A549 (cell line): ENCODE data around the gene COL5A1.

Source experiments
- EP300 ChIP-seq, 2 experiments: fragments of >200 bp; sonication (Bioruptor Twin); formaldehyde crosslinking; IDR thresholded peaks; 2 replicates in 1 of 2; 3 replicates in 1 of 2; pipeline ENCODE4 v1.6.1; 2016 to 2017
- PHF8 ChIP-seq: fragments of 200-600 bp; sonication (generic); IDR thresholded peaks from 2 replicates; pipeline ENCODE4 v1.6.1; 2016; ENCODE audit warnings: low read depth, mild to moderate bottlenecking, antibody characterized with exemption, moderate library complexity, borderline replicate concordance
- POLR2A ChIP-seq: IDR thresholded peaks from 2 replicates; pipeline ENCODE4 v1.6.1; 2012; ENCODE audit warnings: mild to moderate bottlenecking, low read length
- RFX5 ChIP-seq: fragments of 450-650 bp; IDR thresholded peaks from 2 replicates; pipeline ENCODE4 v1.7.1; 2014; ENCODE audit warnings: antibody characterized with exemption, mild to moderate bottlenecking, moderate library complexity
- SMC3 ChIP-seq: fragments of >200 bp; sonication (Bioruptor Twin); formaldehyde crosslinking; IDR thresholded peaks from 3 replicates; pipeline ENCODE4 v1.6.1; 2018; ENCODE audit warnings: inconsistent platforms
- TFCP2L1 ChIP-seq: fragments of 250-450 bp; sonication (Bioruptor Pico); IDR thresholded peaks from 2 replicates; pipeline ENCODE4 v1.5.0; 2021; ENCODE audit warnings: mild to moderate bottlenecking
- TP53 ChIP-seq: fragments of 250-450 bp; sonication (Bioruptor Pico); IDR thresholded peaks from 2 replicates; pipeline ENCODE4 v1.5.0; 2021; ENCODE audit warnings: mild to moderate bottlenecking, moderate library complexity
- TF ChIP-seq, protein P1 (sequence below): fragments of >200 bp; sonication (Bioruptor Twin); formaldehyde crosslinking; IDR thresholded peaks from 3 replicates; pipeline ENCODE4 v1.5.1; 2016
- TF ChIP-seq, protein P2 (sequence below): fragments of 200-600 bp; sonication (generic); IDR thresholded peaks from 2 replicates; pipeline ENCODE4 v1.6.1; 2016; ENCODE audit warnings: antibody characterized with exemption, mild to moderate bottlenecking, moderate library complexity

DNA sequence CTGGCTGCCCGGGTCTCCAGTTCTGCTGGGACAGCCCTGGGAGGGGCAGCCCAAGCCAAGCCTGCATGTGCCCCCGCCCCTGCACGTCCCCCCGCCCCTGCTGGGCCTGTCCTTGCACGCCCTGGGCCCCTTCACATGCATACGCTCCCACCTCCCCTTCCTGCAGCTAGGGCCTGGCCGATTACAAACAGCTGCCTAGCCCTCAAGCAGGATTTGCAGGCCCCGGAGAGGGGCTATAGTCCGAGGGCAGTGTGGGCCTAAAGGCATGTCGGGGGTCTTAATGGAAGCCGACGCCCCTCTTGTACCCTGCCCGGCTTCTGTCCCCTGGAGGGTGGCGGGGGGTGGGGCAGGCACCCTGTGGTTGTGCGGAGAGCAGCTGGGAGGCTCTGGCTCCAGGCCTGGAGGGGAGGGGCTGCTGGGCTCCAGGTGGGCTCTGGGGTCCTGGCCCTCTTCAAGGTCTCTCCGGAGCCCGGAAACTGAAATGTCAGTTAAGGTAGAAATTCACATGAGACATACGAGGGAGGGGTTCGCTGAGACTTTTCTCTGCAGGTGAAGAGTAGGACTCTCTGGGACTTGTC, 16.9 kb downstream of the COL5A1 start:
- TF ChIP-seq, protein P1, sequence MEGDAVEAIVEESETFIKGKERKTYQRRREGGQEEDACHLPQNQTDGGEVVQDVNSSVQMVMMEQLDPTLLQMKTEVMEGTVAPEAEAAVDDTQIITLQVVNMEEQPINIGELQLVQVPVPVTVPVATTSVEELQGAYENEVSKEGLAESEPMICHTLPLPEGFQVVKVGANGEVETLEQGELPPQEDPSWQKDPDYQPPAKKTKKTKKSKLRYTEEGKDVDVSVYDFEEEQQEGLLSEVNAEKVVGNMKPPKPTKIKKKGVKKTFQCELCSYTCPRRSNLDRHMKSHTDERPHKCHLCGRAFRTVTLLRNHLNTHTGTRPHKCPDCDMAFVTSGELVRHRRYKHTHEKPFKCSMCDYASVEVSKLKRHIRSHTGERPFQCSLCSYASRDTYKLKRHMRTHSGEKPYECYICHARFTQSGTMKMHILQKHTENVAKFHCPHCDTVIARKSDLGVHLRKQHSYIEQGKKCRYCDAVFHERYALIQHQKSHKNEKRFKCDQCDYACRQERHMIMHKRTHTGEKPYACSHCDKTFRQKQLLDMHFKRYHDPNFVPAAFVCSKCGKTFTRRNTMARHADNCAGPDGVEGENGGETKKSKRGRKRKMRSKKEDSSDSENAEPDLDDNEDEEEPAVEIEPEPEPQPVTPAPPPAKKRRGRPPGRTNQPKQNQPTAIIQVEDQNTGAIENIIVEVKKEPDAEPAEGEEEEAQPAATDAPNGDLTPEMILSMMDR = no peak
- TF ChIP-seq, protein P2, sequence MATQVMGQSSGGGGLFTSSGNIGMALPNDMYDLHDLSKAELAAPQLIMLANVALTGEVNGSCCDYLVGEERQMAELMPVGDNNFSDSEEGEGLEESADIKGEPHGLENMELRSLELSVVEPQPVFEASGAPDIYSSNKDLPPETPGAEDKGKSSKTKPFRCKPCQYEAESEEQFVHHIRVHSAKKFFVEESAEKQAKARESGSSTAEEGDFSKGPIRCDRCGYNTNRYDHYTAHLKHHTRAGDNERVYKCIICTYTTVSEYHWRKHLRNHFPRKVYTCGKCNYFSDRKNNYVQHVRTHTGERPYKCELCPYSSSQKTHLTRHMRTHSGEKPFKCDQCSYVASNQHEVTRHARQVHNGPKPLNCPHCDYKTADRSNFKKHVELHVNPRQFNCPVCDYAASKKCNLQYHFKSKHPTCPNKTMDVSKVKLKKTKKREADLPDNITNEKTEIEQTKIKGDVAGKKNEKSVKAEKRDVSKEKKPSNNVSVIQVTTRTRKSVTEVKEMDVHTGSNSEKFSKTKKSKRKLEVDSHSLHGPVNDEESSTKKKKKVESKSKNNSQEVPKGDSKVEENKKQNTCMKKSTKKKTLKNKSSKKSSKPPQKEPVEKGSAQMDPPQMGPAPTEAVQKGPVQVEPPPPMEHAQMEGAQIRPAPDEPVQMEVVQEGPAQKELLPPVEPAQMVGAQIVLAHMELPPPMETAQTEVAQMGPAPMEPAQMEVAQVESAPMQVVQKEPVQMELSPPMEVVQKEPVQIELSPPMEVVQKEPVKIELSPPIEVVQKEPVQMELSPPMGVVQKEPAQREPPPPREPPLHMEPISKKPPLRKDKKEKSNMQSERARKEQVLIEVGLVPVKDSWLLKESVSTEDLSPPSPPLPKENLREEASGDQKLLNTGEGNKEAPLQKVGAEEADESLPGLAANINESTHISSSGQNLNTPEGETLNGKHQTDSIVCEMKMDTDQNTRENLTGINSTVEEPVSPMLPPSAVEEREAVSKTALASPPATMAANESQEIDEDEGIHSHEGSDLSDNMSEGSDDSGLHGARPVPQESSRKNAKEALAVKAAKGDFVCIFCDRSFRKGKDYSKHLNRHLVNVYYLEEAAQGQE = no peak
- no peak for TF ChIP-seq POLR2A
- no peak for TF ChIP-seq RFX5
- TF ChIP-seq SMC3 = no peak
- TF ChIP-seq TP53 (CRISPR knock-in tag) = no peak
- TF ChIP-seq EP300 (IDR thresholded peaks at IDR 0.05) = no peak
- no peak for TF ChIP-seq PHF8
- TF ChIP-seq TFCP2L1 (CRISPR knock-in tag) = no peak
